NCI-H2029 (cell line): ENCODE measurements around the gene ZFP37.
"Not testable (repeated sequence)": the region's sequence is repeated elsewhere in the genome, so short reads cannot be mapped to it uniquely, and the experiment has no call there.

Experiments
- DNase-seq: peaks from one replicate; lab custom pipeline; 2025; lab: John Stamatoyannopoulos, UW

The ZFP37 gene

GRCh38 chr9:113056191-113057106 lies at the start of gene ZFP37:
ZFP37 (minus strand) TSS chr9:113056724; CDS start chr9:113056688, 36 bp downstream.
- DNase-seq: peak; percentile 92

GRCh38 chr9:113105345-113105744 lies 48.8 kb upstream of the ZFP37 start:
- DNase-seq: not testable (repeated sequence)

GRCh38 chr9:113095561-113095960 lies 39.0 kb upstream of the ZFP37 start:
- no peak for DNase-seq

GRCh38 chr9:113089924-113090323 lies 33.4 kb upstream of the ZFP37 start:
- DNase-seq: not testable (repeated sequence)

- DNase-seq: not testable (repeated sequence)
Measured at GRCh38 chr9:113089143-113089505, 32.6 kb upstream of the ZFP37 start.

- DNase-seq: not testable (repeated sequence)
Measured at GRCh38 chr9:113088456-113089142, 32.1 kb upstream of the ZFP37 start.

- DNase-seq: not testable (repeated sequence)
Measured at GRCh38 chr9:113062932-113063310, 6.4 kb upstream of the ZFP37 start.

GRCh38 chr9:113062256-113062931 lies 5.9 kb upstream of the ZFP37 start:
- DNase-seq: not testable (repeated sequence)

- peak; percentile 6 for DNase-seq
Measured at GRCh38 chr9:113061072-113061850, 4.7 kb upstream of the ZFP37 start.

GRCh38 chr9:113059581-113060284 lies 3.2 kb upstream of the ZFP37 start:
- not testable (repeated sequence) for DNase-seq

- no peak for DNase-seq
Measured at GRCh38 chr9:113057193-113057592, 669 bp upstream of the ZFP37 start.

GRCh38 chr9:113042884-113043657 lies 13.5 kb downstream of the ZFP37 start:
- DNase-seq: no peak

GRCh38 chr9:113026200-113026599 lies 30.3 kb downstream of the ZFP37 start:
- DNase-seq: no peak

GRCh38 chr9:113018247-113018646 lies 38.3 kb downstream of the ZFP37 start:
- no peak for DNase-seq

GRCh38 chr9:113012492-113012891 lies 44.0 kb downstream of the ZFP37 start:
- peak; percentile 0 for DNase-seq

GRCh38 chr9:113011911-113012381 lies 44.6 kb downstream of the ZFP37 start, which contains the start of gene ZNF883:
ZNF883 (minus strand) TSS chr9:113012192.
- DNase-seq: peak; percentile 64

- no peak for DNase-seq
Measured at GRCh38 chr9:113005777-113006176, 50.7 kb downstream of the ZFP37 start.

- no peak for DNase-seq
Measured at GRCh38 chr9:112997236-112997941, 59.1 kb downstream of the ZFP37 start.
